GM21723 (cell line): ENCODE results near the gene PTGFRN.

ENCODE experiments used
- ATAC-seq: cut with Tn5 transposase; IDR thresholded peaks from one replicate; pipeline ENCODE4 v1.9.1; 2021; ENCODE audit warnings: mild to moderate bottlenecking, moderate library complexity; ENCODE audit not compliant: unreplicated experiment

Gene PTGFRN

DNA sequence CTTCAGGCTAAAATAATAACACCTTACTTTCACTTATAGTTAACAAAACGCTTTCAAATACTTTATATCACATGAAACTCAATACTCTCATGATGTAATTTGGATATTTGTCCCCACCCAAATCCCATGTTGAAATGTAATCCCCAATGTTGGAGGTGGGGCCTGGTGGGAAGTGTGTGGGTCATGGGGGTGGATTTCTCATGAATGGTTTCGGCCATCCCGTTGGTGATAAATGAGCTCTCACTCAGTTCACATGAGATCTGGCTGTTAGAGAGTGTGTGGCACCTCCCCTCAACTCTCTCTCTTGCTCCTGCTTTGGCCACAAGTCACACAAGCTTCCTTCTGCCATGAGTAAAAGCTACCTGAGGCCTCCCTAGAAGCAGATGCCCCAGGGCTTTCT is 22.5 kb upstream of the PTGFRN start:
- no peak for ATAC-seq

GRCh38 chr1:116889380-116889779 is 20.3 kb upstream of the PTGFRN start:
- ATAC-seq, result no peak

GRCh38 chr1:116891396-116892079 is 18.2 kb upstream of the PTGFRN start:
- no peak for ATAC-seq

DNA sequence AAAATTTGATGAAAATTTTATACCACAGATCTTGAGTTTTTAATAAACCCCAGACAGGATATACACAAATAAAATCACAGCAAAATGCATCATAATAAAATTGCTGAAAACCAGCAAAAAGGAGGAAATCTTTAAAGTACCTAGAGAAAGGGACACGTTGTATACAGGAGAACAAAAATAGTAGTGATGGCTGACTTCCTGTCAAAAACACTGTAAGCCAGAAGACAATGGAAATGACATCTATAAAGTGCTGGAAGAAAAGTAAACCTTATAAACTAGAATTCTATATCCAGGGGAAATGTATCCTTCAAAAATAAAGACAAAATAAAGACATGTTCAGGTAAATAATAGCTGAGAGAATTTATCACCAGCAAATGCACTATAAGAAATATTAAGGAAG is 14.6 kb upstream of the PTGFRN start:
- ATAC-seq, result no peak

- no peak for ATAC-seq
Observed at GRCh38 chr1:116899529-116899928, 10.2 kb upstream of the PTGFRN start.

DNA sequence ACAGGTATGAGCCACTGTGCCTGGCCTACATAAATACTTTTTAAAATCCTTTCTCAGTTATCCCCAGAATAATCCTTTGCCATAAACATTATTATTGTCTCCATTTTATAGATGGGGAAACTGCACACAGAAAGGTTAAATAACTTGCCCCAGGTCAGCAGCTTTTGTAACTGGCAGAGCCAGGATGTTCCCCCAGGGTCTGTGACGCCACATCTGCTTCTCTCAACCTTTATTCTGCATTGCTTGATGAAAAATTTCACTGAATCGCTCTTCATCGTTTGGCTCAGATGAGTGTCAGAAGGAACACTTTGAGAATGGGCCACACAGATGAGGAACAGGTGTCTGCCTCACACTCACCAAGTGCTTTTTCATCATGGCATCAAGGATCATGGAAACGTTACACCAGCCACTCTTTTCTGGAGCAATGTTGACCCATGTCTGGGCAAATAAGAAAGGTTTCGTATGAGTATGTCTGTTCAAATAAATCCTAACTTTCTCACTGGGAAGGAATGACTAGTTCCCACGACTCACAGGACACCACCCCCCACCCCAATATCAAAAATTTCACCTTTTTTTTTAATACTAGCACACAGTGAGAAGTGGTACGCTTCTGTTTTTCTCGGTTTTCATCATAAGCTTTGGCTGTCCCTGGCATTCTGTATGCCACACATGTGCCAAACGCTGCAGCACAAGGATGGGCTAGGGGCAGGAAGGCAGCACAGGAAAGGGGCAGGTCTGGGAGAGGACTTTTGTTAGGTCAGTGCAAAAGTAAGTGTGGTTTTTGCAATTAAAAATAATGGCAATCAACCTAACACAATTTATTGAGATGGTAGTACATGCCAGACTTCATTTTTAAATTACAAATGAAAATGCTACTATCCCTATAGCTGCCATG is 9.0 kb upstream of the PTGFRN start:
- no peak for ATAC-seq

DNA sequence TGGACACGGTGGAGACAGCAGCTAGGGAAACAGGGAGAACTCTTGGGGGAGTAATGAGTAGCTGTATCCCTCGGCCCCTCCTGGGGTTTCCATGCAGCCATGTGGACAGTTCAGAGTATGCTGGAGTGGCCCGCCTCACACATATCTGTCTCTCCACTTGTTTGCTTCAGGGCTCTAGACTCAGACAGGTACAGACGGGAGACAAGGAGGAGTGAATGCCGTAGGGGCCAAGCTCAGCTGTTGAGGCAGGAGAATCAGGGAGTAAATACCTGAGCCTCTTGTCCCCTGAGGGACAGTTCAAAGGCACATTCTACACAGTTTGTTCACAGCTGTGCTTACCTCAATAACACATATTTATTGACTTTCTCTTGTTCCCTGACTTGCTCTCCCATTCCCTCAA is 7.7 kb upstream of the PTGFRN start:
- ATAC-seq, result no peak

DNA sequence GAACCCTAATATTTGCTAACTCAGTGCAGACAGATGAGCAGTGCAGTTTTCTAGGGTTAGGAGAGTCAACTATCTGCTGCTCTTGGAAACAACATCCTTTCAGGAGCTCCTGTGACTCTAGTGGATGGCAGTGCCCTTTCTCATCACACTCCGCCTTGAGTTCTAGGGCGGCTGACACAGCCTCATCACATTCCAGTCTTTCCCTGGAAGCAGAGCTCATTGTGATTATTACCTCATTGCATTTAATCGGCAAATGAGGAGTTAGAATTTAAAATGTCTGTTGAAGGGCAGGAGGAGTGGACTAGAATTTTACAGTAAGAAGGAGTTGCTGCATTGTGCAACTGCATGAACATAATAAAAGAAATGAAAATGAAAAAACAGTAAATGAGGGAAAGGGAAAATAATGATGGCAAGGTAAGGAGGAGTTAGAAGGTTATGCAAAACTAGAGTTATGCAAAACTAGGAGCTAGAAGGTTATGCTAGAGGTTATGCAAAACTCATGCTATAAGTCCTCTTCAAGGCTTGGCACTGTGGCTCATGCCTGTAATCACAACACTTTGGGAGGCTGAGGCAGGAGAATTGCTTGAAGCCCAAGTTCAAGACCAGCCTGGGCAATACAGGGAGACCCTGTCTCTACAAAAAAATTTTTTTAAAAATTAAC is 6.9 kb upstream of the PTGFRN start:
- no peak for ATAC-seq

DNA sequence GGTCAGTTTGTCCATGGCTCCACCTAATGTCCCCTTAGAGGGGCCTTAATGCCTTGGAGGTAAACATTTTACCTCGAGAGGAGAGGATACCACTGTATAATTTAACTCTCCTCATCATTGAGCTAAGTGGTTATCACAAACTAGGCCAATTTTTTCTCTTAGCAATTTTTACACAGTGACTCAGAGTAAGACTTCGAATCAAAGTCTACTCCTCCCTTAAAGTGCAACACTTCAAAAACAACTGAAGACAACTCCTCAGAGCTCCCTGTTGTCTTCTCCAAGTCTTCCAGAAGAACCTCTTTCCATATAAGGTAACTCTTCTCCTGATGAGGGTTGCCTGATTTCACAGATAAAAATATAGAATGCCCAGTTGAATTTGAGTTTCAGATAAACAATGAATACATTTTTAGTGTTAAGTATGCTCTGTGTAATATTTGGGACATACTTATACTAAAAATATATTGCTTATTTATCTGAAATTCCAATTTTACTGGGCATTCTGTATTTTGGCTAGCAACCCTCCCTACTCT is 4.9 kb upstream of the PTGFRN start:
- ATAC-seq, result no peak

- ATAC-seq, result no peak
Observed at GRCh38 chr1:116906812-116907211, 2.9 kb upstream of the PTGFRN start.

DNA sequence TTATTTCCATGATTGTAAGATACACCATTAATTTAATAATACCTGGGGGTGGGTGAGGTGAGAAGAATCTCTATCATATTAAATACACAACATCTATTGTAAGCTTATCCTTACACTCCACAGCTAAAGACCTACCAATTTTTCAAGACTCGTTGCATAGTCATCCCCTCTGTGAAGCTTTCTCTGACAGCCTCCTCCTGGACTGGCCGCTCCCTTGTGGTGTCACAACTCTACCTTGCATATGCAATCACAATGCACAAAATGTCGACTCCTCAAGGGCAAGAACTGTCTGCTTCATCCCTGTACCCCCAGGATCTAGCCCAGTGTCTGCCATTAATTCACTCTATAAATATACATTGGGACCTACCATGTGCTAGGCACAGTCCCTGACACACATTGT is 2.4 kb upstream of the PTGFRN start:
- ATAC-seq, result no peak

GRCh38 chr1:116908266-116908665 is 1.4 kb upstream of the PTGFRN start:
- ATAC-seq, result no peak

DNA sequence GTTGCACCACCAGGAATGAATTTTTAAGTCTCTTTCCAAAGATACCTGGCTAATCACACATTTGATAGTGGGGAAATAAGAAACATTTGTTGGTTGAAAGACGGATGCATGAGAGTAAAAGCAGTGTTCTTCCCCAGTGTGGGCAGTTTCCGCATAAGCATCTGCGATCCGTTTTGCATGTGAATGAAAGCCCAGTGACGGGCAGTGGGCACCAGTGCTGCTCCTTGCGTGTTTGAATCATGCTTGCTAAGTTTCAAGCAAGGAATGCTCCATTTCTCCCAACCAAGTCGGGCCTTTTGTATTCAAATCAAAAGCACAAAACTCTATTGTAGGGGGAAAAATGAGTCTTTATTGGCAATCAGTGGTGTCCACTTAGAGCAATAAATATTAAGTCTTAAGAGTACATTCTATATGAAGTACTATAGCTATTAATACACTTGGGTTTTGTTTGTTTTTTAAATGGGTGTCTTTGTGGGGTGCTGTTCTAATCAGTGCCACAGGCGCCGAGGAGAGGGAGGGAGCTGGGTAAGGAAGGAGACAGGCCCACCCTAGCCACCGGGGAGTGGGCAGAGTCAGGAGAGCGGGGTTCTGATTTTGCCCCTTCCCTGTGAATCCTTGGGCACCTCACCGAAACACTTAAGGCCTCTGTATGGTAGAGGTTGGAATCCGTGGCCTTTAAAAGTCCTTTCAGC is 750 bp upstream of the PTGFRN start:
- ATAC-seq, result no peak

- no peak for ATAC-seq
Observed at GRCh38 chr1:116910379-116911187, 867 bp downstream of the PTGFRN start.

GRCh38 chr1:116911188-116911553 is 1.5 kb downstream of the PTGFRN start:
- ATAC-seq, result no peak

DNA sequence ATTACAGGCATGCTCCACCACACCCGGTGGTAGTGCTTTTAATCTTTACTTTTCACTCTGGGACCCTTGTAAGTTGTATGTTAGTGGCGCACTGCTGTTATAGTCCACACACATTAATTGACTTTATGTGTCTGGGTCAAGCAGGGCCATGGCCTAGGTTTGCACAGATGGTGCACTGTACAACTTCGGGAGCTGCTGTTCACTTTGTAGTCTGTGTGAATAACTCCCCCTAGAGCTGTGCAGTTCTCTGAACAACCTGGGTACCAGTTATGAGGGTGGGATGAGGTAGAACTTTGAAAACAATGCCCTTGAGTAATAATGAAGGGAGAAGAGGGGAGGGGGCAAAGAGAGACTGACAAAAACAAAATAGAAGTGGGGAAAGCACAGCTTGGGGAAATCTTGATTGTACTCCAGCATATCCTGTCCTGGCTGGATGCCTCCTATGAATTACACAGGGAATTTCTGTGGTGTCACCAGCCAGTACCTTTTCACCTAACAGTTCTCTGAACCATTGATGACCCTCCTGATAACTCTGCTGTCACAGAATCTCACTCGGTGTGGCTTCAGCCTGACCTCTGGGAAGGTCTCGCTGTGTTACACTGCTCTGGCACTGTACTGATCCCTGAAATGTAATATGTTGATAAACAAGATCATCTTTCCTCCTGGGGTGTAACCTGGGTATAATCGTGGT is 2.2 kb downstream of the PTGFRN start:
- no peak for ATAC-seq

GRCh38 chr1:116912846-116913245 is 3.1 kb downstream of the PTGFRN start:
- no peak for ATAC-seq

GRCh38 chr1:116913941-116914340 is 4.2 kb downstream of the PTGFRN start:
- ATAC-seq, result no peak

DNA sequence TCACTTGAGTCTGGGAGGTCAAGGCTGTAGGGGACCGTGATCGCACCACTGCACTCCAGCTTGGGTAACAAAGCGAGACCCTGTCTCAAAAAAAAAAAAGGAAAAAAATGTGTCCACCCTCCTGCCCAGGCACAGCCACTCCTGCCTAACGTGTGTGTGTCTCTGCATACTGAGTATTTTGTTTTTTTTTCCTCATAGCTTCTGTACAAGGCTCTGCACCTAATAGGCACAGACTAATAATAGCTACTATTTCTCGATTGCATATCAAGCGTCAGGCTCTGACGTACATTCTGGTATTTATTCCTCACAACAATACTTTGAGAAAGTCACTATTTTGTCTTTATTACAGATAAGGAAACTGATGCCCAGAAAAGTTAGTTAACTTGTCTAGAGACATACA is 5.0 kb downstream of the PTGFRN start:
- ATAC-seq, result no peak
